ENCODE data around the gene TENM3.

TENM3 gene

GRCh38 chr4:182832352-182833120 lies 589.3 kb downstream of the TENM3 start:
- Mint-ChIP-seq H3K36me3 (no peaks in the 10 kb centered on the region), H3K27me3 (peaks cover 29% of the 10 kb centered on the region), H3K4me3 (no peak overlapping the region), H3K27ac (no peak overlapping the region), H3K9me3 (no peaks in the 10 kb centered on the region), H3K4me1 (no peaks in the 10 kb centered on the region)

GRCh38 chr4:182835006-182835740 lies 592.0 kb downstream of the TENM3 start:
- H3K9me3 Mint-ChIP-seq, result no peaks in the 10 kb centered on the region
- peaks cover 39% of the 10 kb centered on the region for H3K27me3 Mint-ChIP-seq
- H3K4me1 Mint-ChIP-seq, result no peaks in the 10 kb centered on the region
- no peaks in the 10 kb centered on the region for H3K36me3 Mint-ChIP-seq
- no peak overlapping the region for H3K27ac Mint-ChIP-seq
- H3K4me3 Mint-ChIP-seq, result no peak overlapping the region

DNA sequence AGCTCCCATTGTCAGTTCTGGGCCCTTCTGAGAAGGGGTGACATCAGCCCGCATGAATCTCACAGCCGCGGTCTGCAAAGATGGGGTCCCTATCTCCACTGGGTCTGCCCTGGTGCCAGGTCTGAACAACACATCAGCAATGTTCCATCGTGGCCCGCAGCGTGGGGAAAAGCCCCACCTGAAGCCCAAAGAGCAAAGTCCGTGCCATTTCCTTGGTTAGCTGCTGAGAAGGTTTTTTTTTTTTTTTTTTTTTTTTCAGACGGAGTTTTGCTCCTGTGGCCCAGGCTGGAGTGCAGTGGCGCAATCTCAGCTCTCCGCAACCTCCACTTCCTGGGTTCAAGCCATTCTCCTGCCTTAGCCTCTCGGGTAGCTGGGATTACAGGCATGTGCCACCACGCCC lies 594.6 kb downstream of the TENM3 start:
- Mint-ChIP-seq H3K27me3 (peaks cover 32% of the 10 kb centered on the region), H3K4me3 (no peak overlapping the region), H3K4me1 (no peaks in the 10 kb centered on the region), H3K36me3 (no peaks in the 10 kb centered on the region), H3K27ac (no peak overlapping the region), H3K9me3 (no peaks in the 10 kb centered on the region)

DNA sequence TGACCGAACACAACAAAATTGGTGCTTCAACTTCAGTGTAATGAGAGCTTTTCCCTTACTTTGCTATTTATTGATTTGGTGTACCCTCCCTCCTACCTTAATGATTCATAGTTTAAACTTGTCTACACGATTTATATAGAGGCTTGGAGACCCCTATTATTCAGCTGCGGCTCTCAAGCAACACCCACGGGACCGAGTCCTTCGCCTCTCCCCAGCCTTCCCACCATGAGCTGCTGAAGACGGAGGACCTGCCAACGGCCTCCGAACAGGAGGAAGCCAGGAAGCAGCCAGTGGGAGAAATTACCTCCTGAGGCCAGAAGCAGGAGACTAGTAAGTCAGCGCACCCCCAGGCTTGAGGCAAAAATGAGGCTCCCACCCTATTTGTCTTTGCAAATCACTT lies 595.3 kb downstream of the TENM3 start:
- no peak overlapping the region for H3K4me3 Mint-ChIP-seq

GRCh38 chr4:182839256-182839655 lies 596.1 kb downstream of the TENM3 start:
- no peak overlapping the region for H3K4me3 Mint-ChIP-seq
- no peaks in the 10 kb centered on the region for H3K36me3 Mint-ChIP-seq
- no peak overlapping the region for H3K27ac Mint-ChIP-seq
- H3K4me1 Mint-ChIP-seq, result no peaks in the 10 kb centered on the region
- H3K9me3 Mint-ChIP-seq, result no peaks in the 10 kb centered on the region
- peaks cover 32% of the 10 kb centered on the region for H3K27me3 Mint-ChIP-seq

More for the DNA sequence above, 595.3 kb downstream of the TENM3 start:
- Mint-ChIP-seq H3K9me3 (no peaks in the 10 kb centered on the region), H3K27ac (no peak overlapping the region), H3K4me1 (no peaks in the 10 kb centered on the region), H3K36me3 (no peaks in the 10 kb centered on the region), H3K27me3 (peaks cover 32% of the 10 kb centered on the region)

- Mint-ChIP-seq H3K27ac (no peak overlapping the region), H3K4me3 (no peak overlapping the region), H3K36me3 (no peaks in the 10 kb centered on the region), H3K27me3 (peaks cover 30% of the 10 kb centered on the region), H3K4me1 (no peaks in the 10 kb centered on the region), H3K9me3 (no peaks in the 10 kb centered on the region)
Measured at GRCh38 chr4:182840108-182840507, 596.9 kb downstream of the TENM3 start.

GRCh38 chr4:182842104-182842600 lies 599.0 kb downstream of the TENM3 start:
- no peaks in the 10 kb centered on the region for H3K9me3 Mint-ChIP-seq
- H3K4me1 Mint-ChIP-seq, result no peaks in the 10 kb centered on the region
- no peaks in the 10 kb centered on the region for H3K36me3 Mint-ChIP-seq
- H3K4me3 Mint-ChIP-seq, result no peak overlapping the region
- H3K27me3 Mint-ChIP-seq, result peaks cover 15% of the 10 kb centered on the region
- H3K27ac Mint-ChIP-seq, result no peak overlapping the region

DNA sequence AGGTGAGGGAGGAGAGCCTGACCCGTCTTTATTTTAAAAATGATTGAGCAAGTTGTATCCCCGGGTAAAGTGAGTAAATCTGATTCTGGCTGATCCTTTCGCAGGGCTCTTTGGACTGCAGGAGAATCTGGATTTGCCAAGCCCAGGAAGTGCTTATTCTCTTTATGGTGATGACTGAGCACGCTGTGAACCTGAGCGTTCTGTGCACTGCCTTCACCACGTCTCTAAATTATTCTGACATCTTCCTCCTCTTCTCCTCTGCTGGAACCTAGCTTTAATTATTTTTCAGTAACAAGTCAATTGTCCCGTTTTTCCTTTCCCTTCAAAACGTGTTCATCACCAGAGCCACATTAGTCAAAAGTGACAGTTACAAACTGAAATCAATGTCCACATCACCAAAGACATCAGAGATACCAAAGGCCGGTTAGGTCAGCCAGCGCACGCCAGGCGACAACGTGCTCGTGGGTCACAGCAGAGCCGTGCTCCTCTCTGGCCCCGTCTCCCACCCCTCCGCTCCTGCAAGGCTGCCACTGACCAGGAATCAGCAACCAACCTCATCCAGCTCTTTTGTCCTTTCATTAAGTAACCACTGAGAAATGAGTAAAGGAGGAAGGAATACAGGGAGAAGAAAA lies 599.7 kb downstream of the TENM3 start:
- Mint-ChIP-seq H3K4me3 (no peak overlapping the region), H3K36me3 (no peaks in the 10 kb centered on the region), H3K9me3 (no peaks in the 10 kb centered on the region), H3K27ac (no peak overlapping the region), H3K4me1 (no peaks in the 10 kb centered on the region), H3K27me3 (peaks cover 9% of the 10 kb centered on the region)

DNA sequence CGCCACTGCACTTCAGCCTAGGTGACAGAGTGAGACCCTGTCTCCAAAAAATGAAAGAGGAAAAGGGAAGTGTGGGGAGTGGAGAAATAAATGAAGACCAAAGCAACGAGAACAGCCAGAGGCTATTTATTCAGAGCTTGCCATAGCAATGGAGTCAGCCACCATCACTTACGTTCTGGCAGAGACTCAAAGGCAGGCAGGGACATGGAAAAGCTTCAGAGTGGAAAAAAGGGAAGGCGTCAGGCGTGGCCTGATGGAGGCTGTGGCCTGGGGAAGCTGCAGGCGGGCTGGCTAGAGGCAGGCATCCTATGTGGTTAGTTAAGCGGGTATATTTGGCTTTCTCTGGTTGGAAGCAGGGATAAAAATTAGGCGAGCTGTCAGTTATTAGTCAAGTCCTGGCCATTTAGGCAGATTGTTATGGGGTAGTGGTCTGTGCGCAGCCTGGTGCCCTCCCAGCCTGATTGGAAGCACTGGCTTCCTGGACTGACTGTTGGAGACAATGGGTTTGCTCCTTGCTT lies 600.7 kb downstream of the TENM3 start:
- H3K4me1 Mint-ChIP-seq, result no peaks in the 10 kb centered on the region
- H3K27ac Mint-ChIP-seq, result no peak overlapping the region
- H3K4me3 Mint-ChIP-seq, result no peak overlapping the region
- H3K27me3 Mint-ChIP-seq, result peaks cover 6% of the 10 kb centered on the region
- H3K36me3 Mint-ChIP-seq, result no peaks in the 10 kb centered on the region
- H3K9me3 Mint-ChIP-seq, result no peaks in the 10 kb centered on the region

GRCh38 chr4:182845618-182846017 lies 602.4 kb downstream of the TENM3 start:
- Mint-ChIP-seq H3K4me3 (no peak overlapping the region), H3K27me3 (peaks cover 3% of the 10 kb centered on the region), H3K27ac (no peak overlapping the region)

GRCh38 chr4:182846036-182846435 lies 602.8 kb downstream of the TENM3 start:
- Mint-ChIP-seq H3K4me3 (no peak overlapping the region), H3K9me3 (no peaks in the 10 kb centered on the region), H3K4me1 (no peaks in the 10 kb centered on the region), H3K36me3 (no peaks in the 10 kb centered on the region), H3K27me3 (peaks cover 3% of the 10 kb centered on the region), H3K27ac (no peak overlapping the region)

More at GRCh38 chr4:182845618-182846017, 602.4 kb downstream of the TENM3 start:
- Mint-ChIP-seq H3K36me3 (no peaks in the 10 kb centered on the region), H3K9me3 (no peaks in the 10 kb centered on the region), H3K4me1 (no peaks in the 10 kb centered on the region)

DNA sequence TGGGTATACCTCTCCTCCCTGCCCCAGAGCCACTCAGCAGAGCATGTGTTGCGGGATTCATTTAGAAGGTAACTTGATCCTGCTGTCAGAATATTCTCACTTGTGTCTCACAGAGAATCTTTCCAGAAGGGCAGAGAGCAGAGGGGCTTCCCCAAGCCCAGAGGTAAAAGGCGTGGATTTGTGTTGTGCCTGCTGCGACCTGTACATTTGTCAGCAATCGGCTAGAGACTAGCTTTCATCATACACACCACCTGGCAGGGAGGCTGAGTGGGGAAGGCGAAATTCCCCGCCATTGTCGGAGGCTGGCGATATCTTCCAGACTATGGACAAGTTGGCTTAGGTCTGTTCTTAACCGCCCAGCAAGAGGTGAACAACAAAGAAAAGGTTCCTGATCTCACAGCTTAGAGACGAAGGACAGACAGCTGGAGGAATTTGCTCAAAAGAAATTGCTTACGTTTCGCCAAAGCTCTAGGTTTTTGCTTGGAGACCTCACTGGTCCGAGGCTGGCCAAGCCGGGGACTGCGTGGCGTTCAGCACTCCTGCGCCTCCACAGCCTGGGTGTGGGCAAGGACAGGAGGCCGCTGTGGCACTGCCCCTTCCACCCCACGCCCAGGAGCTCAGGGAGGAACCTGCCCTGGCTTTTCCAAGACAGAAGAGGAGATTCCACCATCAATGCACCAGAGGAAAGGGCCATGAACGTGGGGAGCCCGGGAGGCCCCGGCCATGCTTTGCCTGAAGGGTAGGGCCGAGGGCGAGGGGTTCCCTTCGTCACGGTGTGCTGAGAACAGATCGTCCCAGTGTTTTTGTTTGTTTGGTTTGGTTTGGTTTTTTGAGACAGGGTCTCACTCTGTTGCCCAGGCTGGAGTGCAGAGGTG lies 604.6 kb downstream of the TENM3 start:
- Mint-ChIP-seq H3K9me3 (no peaks in the 10 kb centered on the region), H3K27me3 (peaks cover 3% of the 10 kb centered on the region), H3K36me3 (peaks cover 2% of the 10 kb centered on the region), H3K4me3 (no peak overlapping the region), H3K4me1 (no peaks in the 10 kb centered on the region), H3K27ac (no peak overlapping the region)

DNA sequence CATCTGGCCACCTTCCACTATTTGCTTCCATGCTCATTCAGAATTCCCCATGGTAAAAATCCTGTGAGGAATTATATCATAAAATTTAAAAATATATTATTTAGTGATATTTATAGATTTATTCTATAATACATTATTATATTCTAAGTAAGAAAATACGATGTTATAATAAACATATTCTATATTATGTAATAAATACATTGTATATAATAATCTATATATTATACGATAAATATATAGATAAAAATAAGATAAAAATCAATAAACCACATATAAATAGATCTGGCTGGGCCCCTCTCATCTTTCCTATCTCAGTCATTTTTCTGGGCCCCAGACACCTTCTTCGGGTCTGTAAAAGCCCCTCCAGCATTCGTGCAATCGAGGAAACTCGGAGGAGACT lies 605.5 kb downstream of the TENM3 start:
- H3K4me1 Mint-ChIP-seq, result no peaks in the 10 kb centered on the region

More for the DNA sequence above, 605.5 kb downstream of the TENM3 start:
- H3K27me3 Mint-ChIP-seq, result peaks cover 3% of the 10 kb centered on the region
- H3K36me3 Mint-ChIP-seq, result peaks cover 5% of the 10 kb centered on the region
- no peaks in the 10 kb centered on the region for H3K9me3 Mint-ChIP-seq
- no peak overlapping the region for H3K27ac Mint-ChIP-seq
- no peak overlapping the region for H3K4me3 Mint-ChIP-seq

All from activated naive CD4-positive, alpha-beta T cell treated with anti-CD3 and anti-CD28 coated beads, Interleukin-2, amount 50 U/mL, for 24 hours (primary cell).